Spleen (tissue), 7 donors: ENCODE results near the gene PICALM.

Experiments used
- CTCF ChIP-seq, 11 experiments: fragments of 200-600 bp in 7 of 11; fragments of 450-650 bp in 4 of 11; sonication (generic) in 4 of 11; IDR thresholded peaks in 8 of 11; conservative IDR thresholded peaks in 3 of 11; 1 replicate in 7 of 11; 2 replicates in 4 of 11; pipeline versions ENCODE4 v1.4.0 to v1.8.0; 2016 to 2021; ENCODE audit warnings: antibody characterized with exemption in 11 of 11, inconsistent platforms in 4 of 11, mild to moderate bottlenecking in 1 of 11
- POLR2A ChIP-seq, 3 donors: fragments of 450-650 bp; IDR thresholded peaks; one replicate each; pipeline ENCODE4 v1.5.1; 2017; ENCODE audit warnings: antibody characterized with exemption in 3 of 3, mild to moderate bottlenecking in 1 of 3
- POLR2AphosphoS5 ChIP-seq, 3 donors: sonication (generic); formaldehyde crosslinking; IDR thresholded peaks; one replicate each; pipeline ENCODE4 v1.5.1; 2017; ENCODE audit warnings: antibody characterized with exemption in 3 of 3
- donor health status: DM: no; HTN: no; CAD: no; lungs with moderate emphysema.
- donor health status: DM: no; HTN: no; CAD: no.
- donor health status: DM: no; HTN: no; CAD: no.

GRCh38 chr11:86089659-86090058, 20.8 kb upstream of the PICALM start:
- no peak for TF ChIP-seq POLR2AphosphoS5 (IDR thresholded peaks at IDR 0.05)
- TF ChIP-seq POLR2A (IDR thresholded peaks at IDR 0.05), result no peak
- no peak for TF ChIP-seq CTCF (IDR thresholded peaks at IDR 0.05 in 8 of 11, conservative IDR thresholded peaks at IDR 0.05 in 3 of 11)
